Activated naive CD8-positive, alpha-beta T cell (primary cell): ENCODE measurements around the gene PRR5L.

Experiments used
- H3K27ac Mint-ChIP-seq: one replicate; pipeline ENCODE4 v1.8.0; 2021; ENCODE audit warnings: mixed read lengths
- H3K27me3 Mint-ChIP-seq: one replicate; pipeline ENCODE4 v1.8.0; 2021; ENCODE audit warnings: mixed read lengths
- H3K36me3 Mint-ChIP-seq: one replicate; pipeline ENCODE4 v1.8.0; 2021; ENCODE audit warnings: mixed read lengths
- H3K4me1 Mint-ChIP-seq: one replicate; pipeline ENCODE4 v1.8.0; 2021; ENCODE audit warnings: low read depth, mixed read lengths
- H3K4me3 Mint-ChIP-seq: one replicate; pipeline ENCODE4 v1.8.0; 2021; ENCODE audit warnings: mild to moderate bottlenecking, mixed read lengths
- H3K9me3 Mint-ChIP-seq: one replicate; pipeline ENCODE4 v1.8.0; 2021; ENCODE audit warnings: low read depth, mixed read lengths

PRR5L gene

DNA sequence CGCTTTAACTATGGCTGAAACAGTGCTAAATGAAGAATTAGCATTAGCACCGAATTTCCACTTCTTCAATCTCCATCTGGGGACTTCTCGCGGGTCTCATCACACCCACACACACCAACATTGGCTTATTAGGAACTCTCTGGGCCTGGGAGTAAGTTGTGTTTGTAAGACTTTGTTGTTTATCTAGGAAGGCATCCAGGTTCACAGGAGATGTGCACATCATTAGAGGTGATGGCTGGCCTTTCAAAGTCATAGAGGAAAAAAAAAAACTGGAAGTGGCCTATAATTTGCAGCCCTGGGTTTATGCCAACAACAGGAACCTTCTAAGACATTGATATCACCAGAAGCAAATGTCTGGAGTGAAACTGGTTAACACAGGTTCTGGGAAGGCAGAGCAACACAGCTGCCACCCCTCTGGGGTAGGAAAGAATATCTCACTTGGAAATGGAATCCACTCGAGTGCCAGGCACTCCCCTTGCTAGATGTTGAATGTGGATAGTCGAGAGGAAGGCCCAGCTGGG is 129.5 kb downstream of the PRR5L start:
- no peak overlapping the region for H3K4me3 Mint-ChIP-seq
- H3K4me1 Mint-ChIP-seq = peaks cover 9% of the 10 kb centered on the region
- no peaks in the 10 kb centered on the region for H3K36me3 Mint-ChIP-seq
- H3K9me3 Mint-ChIP-seq = no peaks in the 10 kb centered on the region
- H3K27ac Mint-ChIP-seq = no peak overlapping the region
- peaks cover 12% of the 10 kb centered on the region for H3K27me3 Mint-ChIP-seq

GRCh38 chr11:36426226-36426848 is 130.2 kb downstream of the PRR5L start:
- Mint-ChIP-seq H3K27me3 (peaks cover 9% of the 10 kb centered on the region), H3K9me3 (no peaks in the 10 kb centered on the region), H3K4me1 (peaks cover 5% of the 10 kb centered on the region)

GRCh38 chr11:36427079-36427478 is 131.0 kb downstream of the PRR5L start:
- no peaks in the 10 kb centered on the region for H3K4me1 Mint-ChIP-seq
- peaks cover 9% of the 10 kb centered on the region for H3K27me3 Mint-ChIP-seq
- H3K27ac Mint-ChIP-seq = no peak overlapping the region
- H3K36me3 Mint-ChIP-seq = no peaks in the 10 kb centered on the region
- no peaks in the 10 kb centered on the region for H3K9me3 Mint-ChIP-seq
- no peak overlapping the region for H3K4me3 Mint-ChIP-seq

More at GRCh38 chr11:36426226-36426848, 130.2 kb downstream of the PRR5L start:
- Mint-ChIP-seq H3K27ac (no peak overlapping the region), H3K4me3 (no peak overlapping the region), H3K36me3 (no peaks in the 10 kb centered on the region)

GRCh38 chr11:36427876-36428275 is 131.8 kb downstream of the PRR5L start:
- Mint-ChIP-seq H3K27me3 (peaks cover 8% of the 10 kb centered on the region), H3K27ac (no peak overlapping the region), H3K4me3 (no peak overlapping the region), H3K9me3 (no peaks in the 10 kb centered on the region), H3K36me3 (no peaks in the 10 kb centered on the region), H3K4me1 (no peaks in the 10 kb centered on the region)

- H3K9me3 Mint-ChIP-seq = no peaks in the 10 kb centered on the region
- H3K27ac Mint-ChIP-seq = no peak overlapping the region
- no peak overlapping the region for H3K4me3 Mint-ChIP-seq
- H3K4me1 Mint-ChIP-seq = no peaks in the 10 kb centered on the region
- H3K36me3 Mint-ChIP-seq = no peaks in the 10 kb centered on the region
- H3K27me3 Mint-ChIP-seq = no peaks in the 10 kb centered on the region
These were observed 135.5 kb downstream of the PRR5L start for GRCh38 chr11:36431429-36432092.

GRCh38 chr11:36432093-36432469 is 136.0 kb downstream of the PRR5L start:
- H3K9me3 Mint-ChIP-seq = no peaks in the 10 kb centered on the region
- no peak overlapping the region for H3K4me3 Mint-ChIP-seq
- H3K36me3 Mint-ChIP-seq = no peaks in the 10 kb centered on the region

DNA sequence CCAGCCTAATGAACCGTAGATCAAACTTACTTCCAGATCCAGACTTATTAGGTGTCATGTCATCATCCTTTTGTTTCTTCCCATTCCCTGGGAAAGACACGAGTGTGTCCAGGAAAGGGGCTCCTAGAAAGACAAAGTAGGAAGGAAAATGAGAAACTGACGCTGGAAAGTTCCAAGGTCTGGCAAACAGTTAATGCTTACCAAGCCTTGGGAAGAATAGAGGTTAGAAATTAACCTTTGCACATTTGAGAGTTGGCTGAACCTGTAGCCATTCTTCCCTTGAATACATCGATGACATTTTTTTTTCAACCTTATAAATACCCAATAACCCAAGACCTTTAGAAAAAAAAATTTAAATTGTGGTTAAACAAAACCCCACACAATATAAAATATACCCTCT is 136.7 kb downstream of the PRR5L start:
- H3K9me3 Mint-ChIP-seq = no peaks in the 10 kb centered on the region
- no peak overlapping the region for H3K27ac Mint-ChIP-seq
- no peaks in the 10 kb centered on the region for H3K4me1 Mint-ChIP-seq
- peaks cover 1% of the 10 kb centered on the region for H3K27me3 Mint-ChIP-seq
- H3K36me3 Mint-ChIP-seq = no peaks in the 10 kb centered on the region
- no peak overlapping the region for H3K4me3 Mint-ChIP-seq

More at GRCh38 chr11:36432093-36432469, 136.0 kb downstream of the PRR5L start:
- Mint-ChIP-seq H3K4me1 (no peaks in the 10 kb centered on the region), H3K27ac (no peak overlapping the region), H3K27me3 (no peaks in the 10 kb centered on the region)

DNA sequence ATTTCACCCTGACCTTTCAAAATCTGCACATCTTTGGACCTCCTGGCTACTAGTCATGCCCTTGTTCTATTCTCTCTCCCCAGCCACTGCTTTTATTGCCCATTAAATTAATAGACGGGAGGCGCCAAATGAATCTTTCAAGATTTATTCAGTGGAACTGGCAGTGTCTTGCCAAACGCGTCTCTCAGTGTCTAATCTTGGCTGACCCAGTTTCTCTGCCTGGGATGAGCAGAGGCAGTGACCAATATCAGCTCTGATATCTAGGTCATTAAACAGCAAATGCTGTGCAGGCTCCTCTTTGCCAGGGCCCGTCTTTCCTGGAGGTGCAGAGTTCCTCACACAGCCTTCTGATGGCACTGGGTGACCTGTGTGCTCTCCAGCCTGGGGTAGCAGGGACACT is 140.0 kb downstream of the PRR5L start:
- H3K27ac Mint-ChIP-seq = no peak overlapping the region

DNA sequence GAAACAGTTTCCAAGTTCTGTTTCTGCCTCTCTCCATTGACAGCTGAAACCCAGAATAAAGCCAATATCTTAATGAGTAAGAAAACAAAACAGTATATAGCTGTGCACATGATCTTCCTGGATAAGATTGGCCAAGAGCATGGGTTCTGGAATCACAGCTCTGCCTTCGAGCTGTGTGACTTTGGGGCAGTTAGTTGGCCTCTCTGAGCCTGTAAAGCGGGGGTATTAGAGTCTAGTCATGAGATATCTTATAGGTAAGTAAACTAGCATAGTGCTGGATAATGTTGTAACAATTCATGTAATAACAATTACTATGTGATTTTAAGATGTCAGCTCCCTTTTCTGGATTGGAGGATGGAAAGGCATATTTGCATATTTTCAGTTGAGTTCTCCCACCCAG is 140.5 kb downstream of the PRR5L start:
- Mint-ChIP-seq H3K36me3 (no peaks in the 10 kb centered on the region), H3K9me3 (no peaks in the 10 kb centered on the region), H3K4me3 (no peak overlapping the region), H3K4me1 (no peaks in the 10 kb centered on the region), H3K27me3 (peaks cover 1% of the 10 kb centered on the region), H3K27ac (no peak overlapping the region)

More for the DNA sequence above, 140.0 kb downstream of the PRR5L start:
- Mint-ChIP-seq H3K9me3 (no peaks in the 10 kb centered on the region), H3K4me3 (no peak overlapping the region), H3K4me1 (no peaks in the 10 kb centered on the region), H3K36me3 (no peaks in the 10 kb centered on the region), H3K27me3 (peaks cover 1% of the 10 kb centered on the region)

DNA sequence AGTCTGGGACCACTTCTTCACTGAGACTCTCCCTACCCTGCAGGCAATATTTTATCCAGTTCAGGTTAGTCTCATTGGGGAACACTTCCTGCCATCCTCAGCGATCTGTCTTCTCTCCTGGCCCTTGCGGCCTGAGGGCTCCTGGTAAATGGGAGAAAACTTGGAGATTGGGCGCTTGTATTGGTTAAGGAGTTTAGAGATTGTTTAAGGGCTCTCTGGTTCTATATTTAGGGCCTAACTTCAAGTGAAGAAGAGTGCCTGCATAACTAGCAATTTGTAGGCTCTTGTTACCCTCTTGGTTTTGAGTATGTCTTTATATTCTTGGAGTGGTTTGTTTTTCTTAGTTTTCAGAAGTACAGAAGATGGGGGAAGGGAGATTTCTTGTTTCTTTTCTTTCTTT is 141.3 kb downstream of the PRR5L start:
- H3K4me1 Mint-ChIP-seq = no peaks in the 10 kb centered on the region
- no peak overlapping the region for H3K27ac Mint-ChIP-seq
- no peaks in the 10 kb centered on the region for H3K36me3 Mint-ChIP-seq
- H3K27me3 Mint-ChIP-seq = peaks cover 1% of the 10 kb centered on the region
- no peak overlapping the region for H3K4me3 Mint-ChIP-seq
- no peaks in the 10 kb centered on the region for H3K9me3 Mint-ChIP-seq

DNA sequence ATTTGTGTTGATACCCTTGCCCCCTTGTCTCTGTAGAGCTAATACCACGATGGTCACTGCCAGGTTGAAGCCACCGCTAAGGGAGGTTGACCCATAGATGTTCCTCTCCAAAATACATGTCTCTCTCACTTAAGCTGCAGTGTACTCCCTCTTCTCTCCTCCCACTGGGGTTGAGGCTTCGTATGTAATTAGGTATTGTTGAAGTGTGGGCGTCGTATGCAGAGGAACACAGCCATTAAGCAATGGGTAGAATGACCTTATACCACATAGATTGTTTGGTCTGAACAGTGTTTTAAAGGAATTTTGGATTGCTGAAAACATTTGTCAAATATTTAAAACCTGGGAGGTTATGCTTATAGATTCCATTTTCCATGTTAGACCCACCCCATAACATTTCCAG is 142.0 kb downstream of the PRR5L start:
- Mint-ChIP-seq H3K4me3 (no peak overlapping the region), H3K9me3 (no peaks in the 10 kb centered on the region), H3K4me1 (no peaks in the 10 kb centered on the region), H3K36me3 (no peaks in the 10 kb centered on the region), H3K27me3 (peaks cover 1% of the 10 kb centered on the region), H3K27ac (no peak overlapping the region)

GRCh38 chr11:36441610-36442208 is 145.6 kb downstream of the PRR5L start:
- no peaks in the 10 kb centered on the region for H3K9me3 Mint-ChIP-seq
- no peaks in the 10 kb centered on the region for H3K36me3 Mint-ChIP-seq
- H3K27ac Mint-ChIP-seq = no peak overlapping the region
- no peaks in the 10 kb centered on the region for H3K4me1 Mint-ChIP-seq
- H3K4me3 Mint-ChIP-seq = no peak overlapping the region
- peaks cover 1% of the 10 kb centered on the region for H3K27me3 Mint-ChIP-seq

GRCh38 chr11:36443661-36444060 is 147.6 kb downstream of the PRR5L start:
- no peaks in the 10 kb centered on the region for H3K36me3 Mint-ChIP-seq

GRCh38 chr11:36446135-36446534 is 150.0 kb downstream of the PRR5L start:
- Mint-ChIP-seq H3K9me3 (no peaks in the 10 kb centered on the region), H3K4me3 (no peak overlapping the region), H3K27ac (no peak overlapping the region), H3K27me3 (no peaks in the 10 kb centered on the region), H3K4me1 (peaks cover 17% of the 10 kb centered on the region), H3K36me3 (no peaks in the 10 kb centered on the region)

More at GRCh38 chr11:36443661-36444060, 147.6 kb downstream of the PRR5L start:
- no peak overlapping the region for H3K27ac Mint-ChIP-seq
- no peak overlapping the region for H3K4me3 Mint-ChIP-seq
- H3K4me1 Mint-ChIP-seq = no peaks in the 10 kb centered on the region
- H3K9me3 Mint-ChIP-seq = no peaks in the 10 kb centered on the region
- no peaks in the 10 kb centered on the region for H3K27me3 Mint-ChIP-seq

- Mint-ChIP-seq H3K27me3 (no peaks in the 10 kb centered on the region), H3K9me3 (no peaks in the 10 kb centered on the region), H3K27ac (no peak overlapping the region), H3K4me1 (peaks cover 26% of the 10 kb centered on the region), H3K4me3 (no peak overlapping the region), H3K36me3 (no peaks in the 10 kb centered on the region)
These were observed 151.4 kb downstream of the PRR5L start for GRCh38 chr11:36447514-36447913.
